OCI-LY7 (cell line): Measurements from ENCODE around the gene CUX1. TPM values are rescaled to one million over a fixed set of nuclear protein-coding genes. Genes with fewer than 3 reads are reported as not detected.

ENCODE experiments used
- Bru-seq: library from RNA; stranded (reverse); fragments of 400-500 nt; gene quantifications from one replicate; lab custom pipeline; 2021; lab: Mats Ljungman, UMichigan
- BruChase-seq, 2 experiments: library from RNA; stranded (reverse); fragments of 400-500 nt; gene quantifications; one replicate each; lab custom pipeline; 2021; lab: Mats Ljungman, UMichigan
- BruUV-seq: library from RNA; stranded (reverse); fragments of 400-500 nt; replicated peaks from 2 replicates; lab custom pipeline; 2021; lab: Mats Ljungman, UMichigan
- CTCF ChIA-PET: fragments of 300-600 bp; sonication (Branson Sonifier 250); formaldehyde crosslinking; loops from one replicate; lab custom pipeline; 2022; ENCODE audit warnings: antibody characterized with exemption; ENCODE audit not compliant: unreplicated experiment; lab: Charles Lee
- POLR2A ChIA-PET: fragments of 300-600 bp; sonication (Branson Sonifier 250); formaldehyde crosslinking; loops from one replicate; lab custom pipeline; 2022; ENCODE audit warnings: antibody characterized with exemption; lab: Charles Lee
- DNase-seq: peaks from one replicate; pipeline ENCODE4 v3.0.0-alpha.2; 2015; ENCODE audit warnings: low spot score
- H2AFZ ChIP-seq: fragments of 200-600 bp; sonication (generic), shearing (Covaris generic); 2 replicates; pipeline ENCODE4 v1.6.1; 2014; ENCODE audit warnings: mild to moderate bottlenecking, antibody characterized with exemption, low read length, moderate library complexity
- H3K27ac ChIP-seq: fragments of 200-600 bp; sonication (generic); 2 replicates; pipeline ENCODE4 v1.5.1; 2014; ENCODE audit warnings: mixed run types, low read depth, mild to moderate bottlenecking, moderate library complexity, low read length, inconsistent platforms; ENCODE audit not compliant: poor library complexity, severe bottlenecking
- H3K36me3 ChIP-seq: fragments of 200-600 bp; sonication (generic); 2 replicates; pipeline ENCODE4 v1.6.1; 2014; ENCODE audit warnings: mild to moderate bottlenecking, antibody characterized with exemption, low read length, moderate library complexity, mixed read lengths; ENCODE audit not compliant: insufficient read depth
- H3K4me1 ChIP-seq: fragments of 200-600 bp; sonication (generic); 2 replicates; pipeline ENCODE4 v1.5.1; 2014; ENCODE audit warnings: mild to moderate bottlenecking, low read length; ENCODE audit not compliant: insufficient read depth, poor library complexity, severe bottlenecking
- H3K4me2 ChIP-seq: fragments of 200-600 bp; sonication (generic); 2 replicates; pipeline ENCODE4 v1.6.1; 2014; ENCODE audit warnings: mild to moderate bottlenecking, low read length
- H3K4me3 ChIP-seq: fragments of 200-600 bp; sonication (generic); 2 replicates; pipeline ENCODE4 v1.5.1; 2014; ENCODE audit warnings: mild to moderate bottlenecking, low read depth, low read length; ENCODE audit not compliant: poor library complexity, severe bottlenecking
- H3K79me2 ChIP-seq: fragments of 200-600 bp; sonication (generic); 2 replicates; pipeline ENCODE4 v1.6.1; 2016; ENCODE audit warnings: low read depth, mild to moderate bottlenecking, low read length, moderate library complexity, mixed read lengths; ENCODE audit not compliant: insufficient read depth
- H3K9me2 ChIP-seq: fragments of 200-600 bp; sonication (generic); 2 replicates; pipeline ENCODE4 v1.6.1; 2016; ENCODE audit warnings: mild to moderate bottlenecking, low read length, mixed read lengths; ENCODE audit not compliant: insufficient read depth
- H3K9me3 ChIP-seq: fragments of 200-600 bp; sonication (generic); 2 replicates; pipeline ENCODE4 v1.6.1; 2014; ENCODE audit warnings: mild to moderate bottlenecking, mixed run types, low read length, mixed read lengths
- H4K20me1 ChIP-seq: fragments of 200-600 bp; sonication (generic); 2 replicates; pipeline ENCODE4 v1.6.1; 2014; ENCODE audit warnings: mild to moderate bottlenecking, antibody characterized with exemption, low read length, moderate library complexity, mixed read lengths; ENCODE audit not compliant: insufficient read depth
- EZH2phosphoT487 ChIP-seq: fragments of 200-600 bp; sonication (generic); IDR thresholded peaks from 2 replicates; pipeline ENCODE4 v1.6.1; 2018; ENCODE audit warnings: low read depth, borderline replicate concordance, mild to moderate bottlenecking, mixed run types, antibody characterized with exemption, low read length, moderate library complexity, mixed read lengths
- intact Hi-C: fragments of 100-400 bp; cut with micrococcal nuclease; formaldehyde crosslinking; loops from one replicate; pipeline ENCODE4 v1.10.0; 2022; ENCODE audit not compliant: unreplicated experiment
- long read RNA-seq: library from polyadenylated mRNA; stranded (forward); transcript quantifications from one replicate; pipeline ENCODE4 v2.0.0, GENCODE V29; 2022
- total RNA-seq, 2 experiments: library from RNA; depleted of rRNA in 1 of 2; stranded (reverse); fragments of >200 nt in 1 of 2; shearing (Covaris generic) in 1 of 2; gene quantifications; 2 replicates each; pipeline ENCODE4 v1.2.3, GENCODE V29; 2014 to 2022
- TF ChIP-seq, protein P1 (sequence below): fragments of 200-600 bp; sonication (generic); conservative IDR thresholded peaks from 2 replicates; pipeline ENCODE4 v1.5.1; 2014; ENCODE audit warnings: mild to moderate bottlenecking, antibody characterized with exemption, low read length, moderate library complexity, mixed read lengths

Gene CUX1, protein sequence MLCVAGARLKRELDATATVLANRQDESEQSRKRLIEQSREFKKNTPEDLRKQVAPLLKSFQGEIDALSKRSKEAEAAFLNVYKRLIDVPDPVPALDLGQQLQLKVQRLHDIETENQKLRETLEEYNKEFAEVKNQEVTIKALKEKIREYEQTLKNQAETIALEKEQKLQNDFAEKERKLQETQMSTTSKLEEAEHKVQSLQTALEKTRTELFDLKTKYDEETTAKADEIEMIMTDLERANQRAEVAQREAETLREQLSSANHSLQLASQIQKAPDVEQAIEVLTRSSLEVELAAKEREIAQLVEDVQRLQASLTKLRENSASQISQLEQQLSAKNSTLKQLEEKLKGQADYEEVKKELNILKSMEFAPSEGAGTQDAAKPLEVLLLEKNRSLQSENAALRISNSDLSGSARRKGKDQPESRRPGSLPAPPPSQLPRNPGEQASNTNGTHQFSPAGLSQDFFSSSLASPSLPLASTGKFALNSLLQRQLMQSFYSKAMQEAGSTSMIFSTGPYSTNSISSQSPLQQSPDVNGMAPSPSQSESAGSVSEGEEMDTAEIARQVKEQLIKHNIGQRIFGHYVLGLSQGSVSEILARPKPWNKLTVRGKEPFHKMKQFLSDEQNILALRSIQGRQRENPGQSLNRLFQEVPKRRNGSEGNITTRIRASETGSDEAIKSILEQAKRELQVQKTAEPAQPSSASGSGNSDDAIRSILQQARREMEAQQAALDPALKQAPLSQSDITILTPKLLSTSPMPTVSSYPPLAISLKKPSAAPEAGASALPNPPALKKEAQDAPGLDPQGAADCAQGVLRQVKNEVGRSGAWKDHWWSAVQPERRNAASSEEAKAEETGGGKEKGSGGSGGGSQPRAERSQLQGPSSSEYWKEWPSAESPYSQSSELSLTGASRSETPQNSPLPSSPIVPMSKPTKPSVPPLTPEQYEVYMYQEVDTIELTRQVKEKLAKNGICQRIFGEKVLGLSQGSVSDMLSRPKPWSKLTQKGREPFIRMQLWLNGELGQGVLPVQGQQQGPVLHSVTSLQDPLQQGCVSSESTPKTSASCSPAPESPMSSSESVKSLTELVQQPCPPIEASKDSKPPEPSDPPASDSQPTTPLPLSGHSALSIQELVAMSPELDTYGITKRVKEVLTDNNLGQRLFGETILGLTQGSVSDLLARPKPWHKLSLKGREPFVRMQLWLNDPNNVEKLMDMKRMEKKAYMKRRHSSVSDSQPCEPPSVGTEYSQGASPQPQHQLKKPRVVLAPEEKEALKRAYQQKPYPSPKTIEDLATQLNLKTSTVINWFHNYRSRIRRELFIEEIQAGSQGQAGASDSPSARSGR (N-terminal part only)
- total RNA-seq (2014; rRNA removed; shearing (Covaris generic)) (131 and 143 TPM in 2 replicates), total RNA-seq (2022) (199 and 247 TPM in 2 replicates), Bru-seq, nascent RNA (percentile 93 among the genes with signal in this experiment), BruChase-seq, experiment 1, labeled RNA remaining after a 6-hour chase (percentile 94 among the genes with signal in this experiment), BruChase-seq, experiment 2, labeled RNA remaining after a 2-hour chase (percentile 90 among the genes with signal in this experiment)
- long read RNA-seq, full-length matches to known transcripts: 72 of 316 reads
- long read RNA-seq, partial matches to known transcripts: 139 of 316 reads
- long read RNA-seq, other reads (novel, unspliced or antisense): 105 of 316 reads

DNA sequence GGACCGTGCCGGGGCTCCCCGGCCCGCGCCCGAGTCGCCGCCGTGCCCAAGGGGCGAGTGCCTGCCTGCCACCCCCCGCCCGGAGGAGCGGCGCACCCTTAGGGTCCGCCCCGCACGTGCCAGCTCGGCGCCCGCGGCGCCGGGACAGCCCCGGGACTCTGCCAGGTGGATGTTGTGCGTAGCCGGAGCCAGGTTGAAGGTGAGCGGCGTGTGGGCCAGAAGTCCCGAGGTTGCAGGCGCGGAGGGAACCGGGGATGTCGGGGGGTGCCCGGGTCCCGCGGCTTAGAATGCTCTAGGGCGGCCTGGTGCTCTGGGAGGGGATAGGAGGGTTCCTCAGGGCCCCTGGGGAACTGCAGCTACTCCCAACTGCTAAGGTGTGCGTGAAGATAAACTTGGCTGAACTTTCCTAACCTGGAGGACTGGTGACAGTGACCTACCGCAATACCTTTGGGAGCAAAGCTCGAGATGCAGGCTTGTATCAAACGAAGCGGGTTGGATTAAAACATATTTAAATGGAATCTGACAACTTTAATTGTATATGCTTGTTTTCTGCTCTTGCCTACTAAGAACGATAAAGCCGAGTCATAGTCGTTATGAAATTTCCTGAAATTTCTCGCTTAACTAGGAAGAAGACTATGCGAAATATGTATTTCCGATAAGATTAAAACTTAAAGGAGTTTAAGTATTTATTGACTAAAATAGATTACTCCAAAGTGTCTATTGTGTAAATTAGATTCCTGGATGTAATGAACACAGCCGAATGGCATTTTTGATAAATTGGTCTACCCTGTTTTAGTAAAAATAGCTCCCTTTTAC, at the start of gene CUX1:
Gene CUX1 (plus strand): TSS at position 156 of the 816 bp plus-strand sequence. CDS start 14 bp downstream, at position 170.
- H3K79me2 ChIP-seq: peaks cover 59% of the 10 kb centered on the region
- peak within 1 kb of the TSS; percentile 78 for H3K4me3 ChIP-seq
- H3K4me2 ChIP-seq: peak within 1 kb of the TSS; percentile 86
- H3K27ac ChIP-seq: peak within 1 kb of the TSS; percentile 72
- no peak within 1 kb of the TSS for H2AFZ ChIP-seq
- CTCF ChIA-PET: interaction anchor here (0.7 to 0.8 kb wide), 2 partner anchors 38 to 215 kb away, joined by 3 read pairs; no protein-coding TSS in a partner anchor
- H3K9me2 ChIP-seq: no peaks in the 10 kb centered on the region
- TF ChIP-seq, protein P1, sequence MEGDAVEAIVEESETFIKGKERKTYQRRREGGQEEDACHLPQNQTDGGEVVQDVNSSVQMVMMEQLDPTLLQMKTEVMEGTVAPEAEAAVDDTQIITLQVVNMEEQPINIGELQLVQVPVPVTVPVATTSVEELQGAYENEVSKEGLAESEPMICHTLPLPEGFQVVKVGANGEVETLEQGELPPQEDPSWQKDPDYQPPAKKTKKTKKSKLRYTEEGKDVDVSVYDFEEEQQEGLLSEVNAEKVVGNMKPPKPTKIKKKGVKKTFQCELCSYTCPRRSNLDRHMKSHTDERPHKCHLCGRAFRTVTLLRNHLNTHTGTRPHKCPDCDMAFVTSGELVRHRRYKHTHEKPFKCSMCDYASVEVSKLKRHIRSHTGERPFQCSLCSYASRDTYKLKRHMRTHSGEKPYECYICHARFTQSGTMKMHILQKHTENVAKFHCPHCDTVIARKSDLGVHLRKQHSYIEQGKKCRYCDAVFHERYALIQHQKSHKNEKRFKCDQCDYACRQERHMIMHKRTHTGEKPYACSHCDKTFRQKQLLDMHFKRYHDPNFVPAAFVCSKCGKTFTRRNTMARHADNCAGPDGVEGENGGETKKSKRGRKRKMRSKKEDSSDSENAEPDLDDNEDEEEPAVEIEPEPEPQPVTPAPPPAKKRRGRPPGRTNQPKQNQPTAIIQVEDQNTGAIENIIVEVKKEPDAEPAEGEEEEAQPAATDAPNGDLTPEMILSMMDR: no peak
- TF ChIP-seq EZH2phosphoT487: no peak
- TSS peak; percentile 47 for BruUV-seq
- peaks cover 50% of the 10 kb centered on the region for H3K4me1 ChIP-seq
- peaks cover 20% of the 10 kb centered on the region; the same call in 1 of the 2 replicates for H4K20me1 ChIP-seq
- peak; percentile 65 for DNase-seq
- H3K36me3 ChIP-seq: peaks cover 40% of the 10 kb centered on the region
- no peaks in the 10 kb centered on the region for H3K9me3 ChIP-seq
- POLR2A ChIA-PET: interaction anchor here (0.6 to 7.9 kb wide), 15 partner anchors 12 to 137 kb away, joined by 3 to 141 read pairs (median 4); no protein-coding TSS in a partner anchor
- intact Hi-C loops: loop anchor here (5.0 kb wide), 2 partner anchors 120 to 455 kb away; no protein-coding TSS in a partner anchor

DNA sequence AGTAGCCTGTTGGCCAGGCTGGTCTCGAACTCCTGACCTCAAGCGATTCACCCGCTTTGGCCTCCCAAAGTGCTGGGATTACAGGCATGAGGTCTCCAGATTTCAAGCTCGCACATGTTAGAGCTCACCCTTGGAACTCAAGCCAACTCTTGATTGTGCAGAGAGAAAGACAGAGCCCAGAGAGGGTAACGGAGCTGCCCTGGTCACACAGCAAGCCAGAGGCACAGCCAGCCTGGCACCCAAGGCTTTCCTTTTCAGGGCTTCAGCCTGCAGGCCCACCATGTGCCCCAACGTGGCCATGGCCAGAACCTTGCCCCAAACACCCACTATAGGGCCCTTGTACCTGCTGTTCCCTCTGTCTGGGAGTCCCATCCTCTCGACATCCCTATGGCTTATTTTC, 49.1 kb upstream of the CUX1 start:
- no TSS peak for BruUV-seq
- Histone ChIP-seq H3K27ac (no peak overlapping the region), H2AFZ (no peak overlapping the region), H3K4me1 (no peaks in the 10 kb centered on the region), H3K9me3 (no peaks in the 10 kb centered on the region), H4K20me1 (no peaks in the 10 kb centered on the region), H3K9me2 (no peaks in the 10 kb centered on the region), H3K4me2 (no peak overlapping the region), H3K4me3 (no peak overlapping the region), H3K36me3 (no peaks in the 10 kb centered on the region), H3K79me2 (no peaks in the 10 kb centered on the region)
- ChIA-PET CTCF (no interaction called here), POLR2A (interaction anchor here (1.5 kb wide), 1 partner anchor 24 kb away, joined by 8 read pairs; no protein-coding TSS in a partner anchor)
- intact Hi-C loops: no loop called here
- TF ChIP-seq, protein P1: no peak
- TF ChIP-seq EZH2phosphoT487: no peak
- DNase-seq: no peak
